K562 (cell line): Measurements from ENCODE around the gene UBE2D3. TPM values are rescaled to one million over a fixed set of nuclear protein-coding genes. Genes with fewer than 3 reads are reported as not detected.

Experiments
- C11orf30 ChIP-seq: fragments of 450-650 bp; IDR thresholded peaks from 2 replicates; pipeline ENCODE4 v1.6.1; 2016; ENCODE audit warnings: low read depth, mild to moderate bottlenecking
- ILF3 ChIP-seq: fragments of 450-650 bp; IDR thresholded peaks from 2 replicates; pipeline ENCODE4 v1.6.1; 2018; ENCODE audit warnings: antibody characterized with exemption, mild to moderate bottlenecking, moderate library complexity, borderline replicate concordance
- RBM14 ChIP-seq: fragments of 200-400 bp; formaldehyde crosslinking; IDR thresholded peaks from 2 replicates; pipeline ENCODE4 v1.6.1; 2018; ENCODE audit warnings: low read depth, mild to moderate bottlenecking, low read length, moderate library complexity, borderline replicate concordance; ENCODE audit not compliant: insufficient read depth
- REST ChIP-seq, 2 experiments: fragments of 450-650 bp; formaldehyde crosslinking in 1 of 2; IDR thresholded peaks; 2 replicates each; pipeline versions ENCODE4 v1.4.0 to v1.6.1; 2014 to 2020; ENCODE audit warnings: mild to moderate bottlenecking in 2 of 2, borderline replicate concordance in 1 of 2, low read depth in 1 of 2
- SMARCA5 ChIP-seq: fragments of 450-650 bp; IDR thresholded peaks from 2 replicates; pipeline ENCODE4 v1.6.1; 2016
- TSC22D4 ChIP-seq: fragments of 450-650 bp; IDR thresholded peaks from 2 replicates; pipeline ENCODE4 v1.6.1; 2016; ENCODE audit warnings: missing genetic modification characterization, missing biosample characterization, control low read depth
- UBTF ChIP-seq, 2 experiments: IDR thresholded peaks; 2 replicates each; pipeline ENCODE4 v1.6.1; 2012; ENCODE audit warnings: improper control_type of control experiment in 2 of 2, low read depth in 2 of 2, low read length in 2 of 2, borderline replicate concordance in 1 of 2
- ZNF398 ChIP-seq: fragments of 250-450 bp; sonication (Bioruptor Pico); IDR thresholded peaks from 2 replicates; pipeline ENCODE4 v1.8.0; 2021; ENCODE audit warnings: moderate library complexity, mild to moderate bottlenecking, inconsistent platforms
- ZNF584 ChIP-seq: fragments of 200-800 bp; sonication (Bioruptor generic); IDR thresholded peaks from 2 replicates; pipeline ENCODE4 v1.6.1; 2016; ENCODE audit warnings: low read depth, mild to moderate bottlenecking, missing genetic modification characterization, missing compliant biosample characterization
- ZNF655 ChIP-seq: fragments of 250-450 bp; sonication (Bioruptor Pico); IDR thresholded peaks from 2 replicates; pipeline ENCODE4 v1.5.0; 2021
- polyA plus RNA-seq, 8 experiments: library from polyadenylated mRNA; depleted of rRNA in 4 of 8; stranded (reverse) in 5 of 8; unstranded in 3 of 8; fragments of >200 nt; fragmentation: Nextera tagmentation in 2 of 8; fragmentation: Illumina TruSeq in 1 of 8; extraction: Ambion mirVana in 2 of 8; extraction: Trizol in 1 of 8; gene quantifications; 2 replicates each; pipeline versions ENCODE4 v1.2.1 to v1.2.3, GENCODE V29; 2011 to 2014; ENCODE audit warnings: inconsistent platforms in 1 of 8, missing spikeins in 1 of 8
- total RNA-seq, 7 experiments: library from RNA; depleted of rRNA in 6 of 7; stranded (reverse); fragments of >200 nt in 6 of 7; fragmentation: Illumina TruSeq in 2 of 7; extraction: Trizol in 2 of 7; gene quantifications; 2 replicates each; pipeline versions ENCODE4 v1.2.1 to v1.2.3, GENCODE V29; 2011 to 2021; ENCODE audit warnings: low replicate concordance in 1 of 7

Gene UBE2D3
- total and polyA plus RNA-seq, 9 of the 15 experiments (the other 6 are each of a cell fraction or from before 2014, with no cell fraction given): 191 to 618 (median 292) TPM

GRCh38 chr4:102827674-102828496 lies 534 bp upstream of the UBE2D3 start (continued):
- TF ChIP-seq REST (IDR thresholded peaks at IDR 0.05; ENCODE audit: borderline replicate concordance) (peak; percentile 86), REST (CRISPR knock-in tag; IDR thresholded peaks at IDR 0.05; ENCODE audit: low read depth) (no peak), ILF3 (no peak), UBTF (IDR thresholded peaks at IDR 0.05; ENCODE audit: borderline replicate concordance in 1 of 2, low read depth in 2 of 2, low read length in 2 of 2) (peak in 1 of 2 experiments; percentile 74; a peak in 1 of 4 replicates), ZNF398 (no peak), ZNF584 (CRISPR knock-in tag) (no peak), RBM14 (no peak), C11orf30 (peak; percentile 45; the same call in 1 of the 2 replicates), TSC22D4 (no peak), SMARCA5 (no peak), ZNF655 (no peak)
